GM19324 (cell line): ENCODE results near the gene CUL5.
"Not testable (repeated sequence)": the region's sequence is repeated elsewhere in the genome, so short reads cannot be mapped to it uniquely, and the experiment has no call there.

ENCODE experiments used
- ATAC-seq: cut with Tn5 transposase; IDR thresholded peaks from one replicate; pipeline ENCODE4 v1.9.1; 2021; ENCODE audit warnings: mild to moderate bottlenecking, moderate library complexity; ENCODE audit not compliant: unreplicated experiment, low FRiP score

CUL5 gene

DNA sequence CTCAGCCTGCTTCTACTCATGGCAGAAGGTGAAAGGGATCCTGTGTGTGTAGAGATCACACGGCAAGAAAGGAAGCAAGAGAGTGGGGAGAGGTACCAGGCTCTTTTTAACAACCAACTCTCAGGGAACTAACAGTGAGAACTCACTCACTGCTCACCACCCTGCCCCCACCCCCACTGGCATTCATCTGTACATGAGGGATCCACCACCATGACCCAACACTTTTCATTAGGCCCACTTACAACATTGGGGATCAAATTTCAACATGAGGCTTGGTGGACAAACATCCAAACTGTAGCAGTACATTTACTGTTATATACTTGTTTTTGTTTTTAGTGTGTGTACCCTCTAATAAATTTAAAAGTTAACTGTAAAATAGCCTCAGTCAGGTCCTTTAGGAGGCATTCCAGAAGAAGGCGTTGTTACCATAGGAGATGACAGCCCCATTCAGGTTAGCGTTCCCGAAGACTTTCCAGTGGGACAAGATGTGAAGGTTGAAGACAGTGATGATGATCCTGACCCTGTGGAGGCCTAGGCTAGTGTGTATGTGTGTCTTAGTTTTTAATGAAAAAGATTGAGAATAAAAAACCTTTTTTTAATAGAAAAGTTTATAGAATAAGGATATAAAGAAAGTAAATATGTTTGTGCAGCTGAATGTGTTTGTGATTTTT, 11.3 kb downstream of the CUL5 start:
- no peak for ATAC-seq

GRCh38 chr11:108025387-108026080, 16.8 kb downstream of the CUL5 start:
- ATAC-seq, result peak; percentile 85

- ATAC-seq, result no peak
Observed at GRCh38 chr11:108027057-108027456, 18.4 kb downstream of the CUL5 start.

DNA sequence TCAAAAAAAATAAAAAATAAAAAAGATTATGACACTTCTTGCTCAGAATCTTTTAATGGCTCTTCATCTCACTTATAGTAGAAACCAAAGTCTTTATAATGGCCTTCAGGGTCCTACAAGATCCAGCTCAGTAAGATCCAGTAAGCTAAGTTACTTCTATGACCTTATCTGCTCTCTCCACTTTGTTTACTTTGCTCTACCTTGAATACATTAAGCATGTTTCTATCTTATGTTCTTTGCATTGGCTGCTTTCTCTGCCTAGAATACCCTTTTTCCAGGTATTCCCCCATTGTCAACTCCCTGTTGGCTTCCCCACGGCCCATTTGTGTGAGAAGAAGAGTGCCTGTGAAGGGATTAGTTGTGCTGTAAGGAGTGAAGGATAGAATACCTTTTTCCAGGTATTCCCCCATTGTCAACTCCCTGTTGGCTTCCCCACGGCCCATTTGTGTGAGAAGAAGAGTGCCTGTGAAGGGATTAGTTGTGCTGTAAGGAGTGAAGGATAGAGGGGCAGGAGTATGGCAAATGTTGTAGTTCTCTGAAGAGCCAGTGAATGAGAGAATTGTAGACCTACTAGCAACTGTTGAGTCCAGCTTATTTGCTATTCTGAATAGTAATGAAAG, 20.2 kb downstream of the CUL5 start:
- ATAC-seq, result not testable (repeated sequence)

- not testable (repeated sequence) for ATAC-seq
Observed at GRCh38 chr11:108031604-108032003, 22.9 kb downstream of the CUL5 start.

GRCh38 chr11:108032800-108033199, 24.1 kb downstream of the CUL5 start:
- no peak for ATAC-seq

- ATAC-seq, result no peak
Observed at GRCh38 chr11:108034034-108034433, 25.3 kb downstream of the CUL5 start.

DNA sequence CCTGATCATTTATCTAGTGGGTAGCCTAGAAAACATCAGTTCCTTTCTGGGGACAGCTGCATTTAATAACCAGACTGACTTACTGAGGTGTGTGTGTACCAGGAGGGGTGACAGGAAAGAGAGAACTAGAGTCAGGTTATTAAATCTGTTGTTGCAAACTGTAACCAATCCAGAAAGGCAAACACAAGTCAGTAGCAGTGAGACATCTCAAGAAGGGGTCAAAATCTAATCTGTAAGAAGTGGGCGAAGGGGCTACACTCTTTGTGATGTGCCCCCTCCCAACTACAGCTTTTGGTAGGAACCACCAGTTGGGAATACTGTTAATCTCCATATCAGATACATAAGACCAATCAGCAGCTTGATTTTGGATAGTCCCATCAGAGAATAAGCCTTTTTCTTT, 26.3 kb downstream of the CUL5 start:
- ATAC-seq, result no peak

DNA sequence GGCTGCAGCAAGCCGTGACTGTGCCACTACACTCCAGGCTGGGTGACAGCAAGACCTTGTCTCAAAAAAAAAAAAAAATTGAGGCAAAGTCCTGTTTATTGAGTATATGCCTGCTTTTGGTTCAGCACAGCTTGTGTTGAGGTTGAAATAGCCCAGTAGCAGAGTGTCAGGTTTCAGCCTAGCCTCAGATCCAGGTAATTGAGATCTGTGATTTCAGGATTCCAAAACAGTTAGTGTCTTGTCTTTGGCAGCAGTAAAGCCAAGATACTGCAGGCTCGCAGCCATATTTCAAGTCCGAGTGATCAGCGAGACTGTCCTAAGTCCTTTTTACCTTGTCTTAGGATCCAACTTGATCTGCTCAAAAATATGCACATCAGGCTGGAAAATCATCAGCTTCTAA, 27.0 kb downstream of the CUL5 start:
- no peak for ATAC-seq

- ATAC-seq, result no peak
Observed at GRCh38 chr11:108037211-108037610, 28.5 kb downstream of the CUL5 start.

- no peak for ATAC-seq
Observed at GRCh38 chr11:108037636-108038035, 28.9 kb downstream of the CUL5 start.

DNA sequence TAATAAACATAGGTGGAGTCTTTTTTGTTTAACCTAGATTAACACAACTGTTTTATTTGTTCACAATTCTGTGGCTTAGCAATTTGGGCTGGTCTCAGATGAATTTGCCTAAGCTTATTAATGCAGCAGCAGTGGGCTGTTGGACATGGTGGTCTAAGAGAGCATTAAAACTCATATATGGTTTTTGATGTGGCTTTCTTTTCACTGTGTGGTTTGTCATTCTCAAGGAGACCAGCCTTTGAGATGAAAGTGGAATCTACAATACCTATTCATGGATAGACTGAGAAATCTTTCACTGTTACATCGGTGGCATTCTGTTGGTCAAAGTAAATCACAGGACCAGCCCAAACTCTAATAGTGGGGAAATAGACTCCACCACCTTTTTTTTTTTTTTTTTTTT, 39.6 kb downstream of the CUL5 start:
- ATAC-seq, result no peak

DNA sequence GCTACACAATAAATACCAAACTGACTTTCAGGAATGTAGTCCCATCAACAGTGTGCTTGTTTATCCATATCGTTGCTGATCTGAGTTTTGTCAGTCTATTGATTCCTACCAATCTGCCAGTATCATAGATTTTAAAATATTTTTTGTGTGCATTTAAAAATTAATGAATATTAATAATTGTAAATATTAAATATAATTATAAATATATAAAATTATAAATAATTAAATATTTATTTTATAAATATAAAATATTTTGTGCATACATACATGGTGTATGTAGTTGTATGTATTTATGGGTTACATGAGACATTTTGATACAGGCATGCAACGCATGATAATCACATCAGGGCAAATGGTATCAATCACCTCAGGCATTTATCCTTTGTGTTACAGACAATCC, 53.6 kb downstream of the CUL5 start:
- no peak for ATAC-seq

DNA sequence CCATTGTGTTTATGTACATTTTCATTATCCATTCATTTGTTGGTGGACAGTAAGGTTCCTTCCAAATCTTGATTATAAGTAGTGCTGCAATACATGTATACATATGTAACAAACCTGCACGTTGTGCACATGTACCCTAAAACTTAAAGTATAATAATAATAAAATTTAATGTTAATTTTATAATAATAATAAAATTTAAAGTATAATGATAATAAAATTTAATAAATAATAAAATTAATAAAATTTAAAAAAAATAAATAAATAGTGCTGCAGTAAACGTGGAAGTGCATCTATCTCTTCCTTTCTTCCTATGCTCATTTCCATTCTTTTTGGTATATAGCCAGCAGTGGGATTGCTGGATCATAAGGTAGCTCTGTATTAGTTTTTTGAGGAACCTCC, 54.7 kb downstream of the CUL5 start:
- no peak for ATAC-seq

- peak; percentile 49 for ATAC-seq
Observed at GRCh38 chr11:108069947-108070346, 61.2 kb downstream of the CUL5 start.

DNA sequence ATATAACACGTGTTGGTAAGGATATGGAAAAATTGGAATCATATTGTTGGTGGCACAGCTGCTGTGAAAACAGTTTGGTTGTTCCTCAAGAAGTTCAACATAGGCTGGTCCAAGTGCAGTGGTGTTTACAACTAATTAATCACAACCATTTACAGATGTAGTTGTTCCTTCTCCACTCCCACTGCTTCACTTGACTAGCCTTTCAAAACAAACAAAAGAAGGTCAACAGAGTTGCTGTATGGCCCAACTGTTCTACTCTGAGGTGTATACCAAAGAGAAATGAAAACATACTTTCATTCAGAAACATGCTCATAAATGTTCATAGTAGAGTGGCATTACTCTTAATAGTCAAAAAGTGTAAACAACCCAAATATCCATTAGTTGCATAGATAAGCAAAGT, 76.1 kb downstream of the CUL5 start:
- no peak for ATAC-seq

- ATAC-seq, result no peak
Observed at GRCh38 chr11:108085672-108086071, 77.0 kb downstream of the CUL5 start.

DNA sequence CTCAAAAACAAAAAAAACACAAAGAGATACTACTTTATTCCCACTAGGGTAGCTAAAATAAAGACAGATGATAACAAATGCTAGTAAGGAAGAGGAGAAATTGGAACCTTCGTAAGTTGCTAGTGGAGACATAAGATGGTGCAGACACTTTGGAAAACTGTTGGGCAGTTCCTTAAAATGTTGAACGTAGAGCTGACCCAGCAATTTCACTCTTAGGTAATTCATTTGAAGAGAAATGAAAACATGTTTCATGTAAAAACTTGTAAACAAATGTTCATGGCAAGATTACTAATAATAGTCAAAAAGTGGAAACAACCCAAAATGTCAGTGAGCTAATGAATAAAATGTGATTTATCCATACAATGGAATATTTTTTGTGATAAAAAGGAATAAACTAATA, 83.4 kb downstream of the CUL5 start:
- ATAC-seq, result no peak

GRCh38 chr11:108093128-108093904, 84.6 kb downstream of the CUL5 start:
- no peak for ATAC-seq

DNA sequence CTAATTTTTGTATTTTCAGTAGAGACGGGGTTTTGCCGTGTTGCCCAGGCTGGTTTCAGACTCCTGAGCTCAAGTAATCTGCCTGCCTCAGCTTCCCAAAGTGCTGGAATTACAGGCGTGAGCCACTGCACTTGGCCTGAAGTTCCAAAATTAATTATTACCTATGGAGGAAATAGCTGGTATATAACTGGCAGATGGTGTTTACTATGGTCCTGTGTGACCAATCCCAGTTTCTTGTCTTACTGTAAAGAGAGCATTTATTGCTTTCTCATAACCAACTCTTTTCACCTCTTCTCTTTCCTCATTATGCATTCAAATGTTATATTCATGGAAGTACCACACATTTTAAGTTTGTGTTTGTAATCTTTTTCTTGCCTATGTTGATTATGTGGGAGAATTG, 88.5 kb downstream of the CUL5 start:
- no peak for ATAC-seq

GRCh38 chr11:108101090-108101775, 92.5 kb downstream of the CUL5 start:
- no peak for ATAC-seq
